ENCODE measurements around the gene HLCS.

Gene HLCS

GRCh38 chr21:36985751-36986594 is 19.5 kb upstream of the HLCS start:
- DNase-seq, result no peak

GRCh38 chr21:36981977-36982700 is 15.7 kb upstream of the HLCS start:
- no peak for DNase-seq

GRCh38 chr21:36981049-36981391 is 14.6 kb upstream of the HLCS start:
- DNase-seq, result no peak

DNA sequence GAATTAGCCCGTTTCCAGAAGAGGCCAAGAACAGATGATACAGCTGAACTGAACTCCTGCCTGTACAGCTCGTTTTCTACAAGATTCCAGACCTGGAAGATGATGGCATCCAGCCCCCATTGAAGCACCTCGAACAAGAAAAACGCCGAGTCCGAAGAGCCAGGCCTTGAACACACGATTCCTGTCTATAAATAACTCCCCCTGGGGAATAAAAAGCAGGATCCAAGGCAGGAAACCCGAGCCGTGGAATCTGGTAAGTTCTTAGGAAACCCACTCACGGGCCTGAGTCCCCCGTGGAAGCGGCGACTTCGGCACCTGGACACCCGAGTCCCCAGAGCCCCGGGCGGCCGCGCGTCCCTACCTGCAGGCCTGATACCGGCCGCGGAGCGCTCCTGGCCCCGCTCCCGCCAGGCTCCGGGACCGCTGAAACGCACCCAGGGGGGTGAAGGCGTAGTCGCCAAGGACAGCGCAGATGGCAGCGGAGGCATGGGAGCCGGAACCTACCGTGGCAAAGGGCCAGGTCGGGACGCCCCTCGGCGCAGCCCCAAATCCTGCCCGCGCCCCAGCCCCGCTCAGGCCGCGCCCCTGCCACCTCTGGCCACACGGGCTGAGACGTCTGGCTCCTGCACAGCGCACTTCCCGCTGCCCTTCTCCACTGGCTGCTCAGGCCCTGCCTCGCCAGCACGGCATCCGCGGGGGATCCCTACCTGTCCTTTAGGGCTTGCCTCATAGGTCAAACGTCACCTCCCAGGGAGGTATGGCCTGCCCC is 14.0 kb upstream of the HLCS start:
- peak in 12 of 51 donors; percentile 3 to 29 (median 12) for DNase-seq

GRCh38 chr21:36976882-36977651 is 10.6 kb upstream of the HLCS start:
- DNase-seq, result peak in 3 of 51 donors; percentile 5 to 27 (median 6)

DNA sequence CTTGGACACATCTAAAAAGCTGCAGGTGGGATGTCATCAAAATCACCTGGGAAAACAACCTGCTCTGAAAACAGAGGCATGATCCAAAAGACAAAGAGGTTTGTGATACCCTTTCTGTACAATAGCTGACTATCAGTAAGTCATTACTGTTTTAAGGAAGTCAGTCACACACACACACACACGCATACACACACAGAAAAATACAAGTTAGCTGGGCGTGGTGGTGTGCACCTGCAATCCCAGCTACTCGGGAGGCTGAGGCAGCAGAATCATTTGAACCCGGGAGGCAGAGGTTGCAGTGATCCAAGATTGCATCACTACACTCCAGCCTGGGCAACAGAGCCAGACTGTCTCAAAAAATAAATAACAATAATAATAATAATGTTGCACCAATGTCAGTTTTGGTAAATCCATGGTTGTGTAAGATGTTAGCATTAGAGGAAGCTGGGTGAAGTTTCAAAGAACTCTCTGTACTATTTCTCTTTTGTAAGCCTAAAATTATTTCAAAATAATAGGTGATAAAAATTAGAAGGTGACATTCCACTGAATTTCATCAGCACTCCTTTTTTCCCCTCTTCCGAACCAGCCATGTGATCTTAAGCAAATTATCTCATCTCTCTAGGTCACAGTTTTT is 9.9 kb upstream of the HLCS start:
- no peak for DNase-seq

DNA sequence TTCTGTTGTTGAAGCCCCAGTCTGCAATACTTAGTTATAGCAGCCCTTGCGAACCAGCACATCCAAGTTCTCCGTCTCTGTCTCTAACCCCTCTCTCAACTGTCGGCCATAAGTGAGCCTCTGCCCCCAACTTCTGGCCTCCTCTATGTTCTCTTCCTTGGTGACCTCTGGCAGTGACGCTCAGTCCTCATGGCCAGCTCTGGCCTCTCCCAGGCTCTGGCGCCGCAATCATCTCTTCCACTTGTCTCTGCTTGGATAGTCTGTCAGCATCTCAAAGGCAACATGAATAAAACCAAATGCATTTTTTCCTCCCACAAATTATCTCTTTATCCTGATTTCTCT is 8.4 kb upstream of the HLCS start:
- no peak for DNase-seq

GRCh38 chr21:36973986-36974850 is 7.7 kb upstream of the HLCS start:
- DNase-seq, result no peak

DNA sequence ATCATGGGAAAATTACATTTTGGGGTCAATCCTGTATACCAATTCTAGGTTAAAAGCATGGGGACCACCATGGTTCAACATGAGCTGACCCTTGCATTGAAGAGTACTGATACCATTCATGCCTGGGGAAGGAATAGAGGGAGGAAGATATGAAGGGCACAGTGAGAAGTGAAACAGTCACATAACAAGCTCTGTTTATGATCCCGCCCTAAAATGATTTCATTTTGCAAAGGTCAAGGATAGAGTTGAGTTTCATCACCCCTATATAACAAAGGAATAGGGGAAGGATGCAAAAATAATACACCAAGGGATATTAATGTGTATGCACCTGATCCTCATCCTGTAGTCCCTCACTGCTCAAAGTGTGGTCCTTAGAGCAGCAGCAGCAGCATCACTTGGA is 2.5 kb upstream of the HLCS start:
- no peak for DNase-seq

- no peak for DNase-seq
Measured at GRCh38 chr21:36968414-36968813, 1.9 kb upstream of the HLCS start.

GRCh38 chr21:36966821-36967768 is 626 bp upstream of the HLCS start:
- DNase-seq, result peak in 14 of 51 donors; percentile 22 to 60 (median 48)

- DNase-seq, result peak in 1 of 51 donors; percentile 5
Measured at GRCh38 chr21:36965720-36966065, 776 bp downstream of the HLCS start.

DNA sequence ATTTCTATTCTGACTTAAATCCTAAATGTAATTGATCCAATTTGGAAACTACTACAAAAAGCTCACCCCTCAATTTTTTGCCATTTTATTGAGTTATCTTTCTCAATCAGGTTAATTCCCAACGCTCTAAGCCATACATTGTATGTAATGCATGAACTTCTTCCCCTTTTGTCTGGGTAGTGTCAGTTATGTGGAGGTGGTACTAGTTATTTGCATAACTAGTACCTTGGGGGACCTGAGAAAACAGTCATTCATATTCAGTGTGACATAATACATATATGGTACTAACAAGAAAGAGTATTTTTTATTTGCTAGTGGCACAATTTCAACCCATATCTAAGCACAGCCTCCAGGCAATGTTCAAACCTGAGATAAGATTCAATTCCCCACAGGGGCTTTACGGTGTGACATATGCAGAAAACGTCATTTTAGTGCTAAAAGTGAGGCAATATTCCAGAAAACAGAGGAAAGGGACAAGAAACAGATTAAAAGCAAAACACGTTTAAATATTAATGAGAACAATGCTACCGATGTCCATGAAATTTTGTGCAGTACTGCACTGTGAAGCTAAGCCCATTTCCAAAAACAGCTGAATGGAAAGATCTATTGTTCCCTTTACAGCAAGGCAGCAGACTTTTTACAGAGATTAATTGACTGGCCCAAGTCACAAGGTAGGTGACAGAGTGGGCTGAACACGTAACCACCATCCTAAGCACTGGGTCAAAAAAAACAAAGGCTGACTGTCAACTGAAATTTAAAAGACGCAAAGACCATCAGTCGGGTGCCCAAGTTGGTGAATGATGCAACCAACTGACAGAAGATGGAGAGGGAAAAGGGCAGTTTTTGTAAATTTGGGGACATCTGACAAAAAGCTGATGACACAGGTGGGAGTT is 1.4 kb downstream of the HLCS start:
- no peak for DNase-seq

DNA sequence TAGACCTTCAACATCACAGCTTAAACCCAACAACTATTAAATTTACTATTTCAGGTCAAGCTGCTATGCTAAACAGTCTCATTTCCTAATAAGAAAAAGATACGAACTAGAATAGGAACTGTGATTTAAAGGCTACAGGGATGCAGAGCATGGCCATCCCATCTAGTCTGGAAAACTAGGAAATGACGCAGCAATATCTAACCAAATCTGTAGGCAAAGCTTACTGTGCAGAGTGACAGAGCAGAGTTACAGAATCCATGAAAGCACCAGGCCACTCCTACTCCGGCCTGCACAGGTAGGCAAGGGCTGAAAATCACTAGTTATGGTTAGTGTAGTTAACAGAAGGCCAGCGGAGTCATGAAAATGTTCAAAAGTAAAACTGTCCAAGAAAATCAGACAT is 2.1 kb downstream of the HLCS start:
- no peak for DNase-seq

GRCh38 chr21:36962098-36962780 is 4.2 kb downstream of the HLCS start:
- no peak for DNase-seq

DNA sequence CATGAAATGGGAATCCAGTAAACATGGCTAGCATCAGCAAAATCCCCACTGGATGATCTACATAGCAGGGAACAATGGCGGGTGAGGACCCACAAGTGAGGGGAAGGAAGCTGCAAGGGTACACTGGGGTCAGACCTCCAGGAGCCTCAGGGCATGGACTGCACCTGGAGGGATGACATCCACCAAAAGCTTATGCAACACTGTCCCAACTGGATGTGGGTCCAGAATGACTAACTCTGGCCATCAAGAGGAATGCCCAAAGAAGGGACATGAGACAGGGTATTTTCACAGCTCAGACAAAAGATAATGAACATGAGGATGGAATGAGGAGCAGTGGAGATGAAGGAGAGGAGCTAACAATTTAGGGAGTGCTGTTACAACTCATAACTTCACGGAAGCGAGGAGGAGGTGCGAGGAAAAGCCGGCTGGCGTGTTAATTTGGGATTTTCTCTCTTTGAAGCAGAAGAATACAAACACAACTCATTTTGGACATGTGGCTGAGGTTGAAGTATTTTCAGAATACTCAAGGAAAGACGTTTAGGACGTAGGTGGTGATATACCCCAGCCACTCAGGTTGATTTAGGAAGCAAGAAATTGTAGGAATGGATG is 5.7 kb downstream of the HLCS start:
- peak in 1 of 51 donors; percentile 12 for DNase-seq

Measured in hypothalamus (tissue), 51 donors.